Tibial nerve (tissue), 3 donors: ENCODE data around the gene HOXB9.

ENCODE experiments used
- CTCF ChIP-seq, 5 experiments: fragments of 200-600 bp in 3 of 5; fragments of 450-650 bp in 2 of 5; sonication (generic) in 3 of 5; IDR thresholded peaks; one replicate each; pipeline ENCODE4 v1.5.1; 2016 to 2019; ENCODE audit warnings: antibody characterized with exemption in 5 of 5, mild to moderate bottlenecking in 3 of 5, moderate library complexity in 2 of 5
- POLR2A ChIP-seq, 2 donors: fragments of 450-650 bp; IDR thresholded peaks; one replicate each; pipeline ENCODE4 v1.6.1; 2017; ENCODE audit warnings: antibody characterized with exemption in 2 of 2, mild to moderate bottlenecking in 2 of 2, moderate library complexity in 2 of 2

GRCh38 chr17:48627623-48628521 is 1.7 kb upstream of the HOXB9 start:
- TF ChIP-seq CTCF (IDR thresholded peaks at IDR 0.05) (no peak), POLR2A (IDR thresholded peaks at IDR 0.05) (no peak)
